Ovary (tissue), 9 donors: Measurements from ENCODE around the gene NSF. TPM values are rescaled to one million over a fixed set of nuclear protein-coding genes. Genes with fewer than 3 reads are reported as not detected.

Source experiments
- DNase-seq, 5 donors: peaks; one replicate each; pipeline ENCODE4 v3.0.0-alpha.2; 2019 to 2020
- H3K27ac ChIP-seq, 2 donors: fragments of 200-600 bp; one replicate each; pipeline versions ENCODE4 v1.5.1 to v1.8.0; 2019 to 2022
- H3K27me3 ChIP-seq: fragments of 200-600 bp; one replicate; pipeline ENCODE4 v1.8.0; 2022
- H3K36me3 ChIP-seq: fragments of 200-600 bp; sonication (generic); one replicate; pipeline ENCODE4 v1.5.1; 2019
- H3K4me1 ChIP-seq: one replicate; pipeline ENCODE4 v1.8.1; 2013; ENCODE audit warnings: mild to moderate bottlenecking, moderate library complexity; ENCODE audit not compliant: insufficient read depth
- H3K4me3 ChIP-seq: fragments of 200-600 bp; sonication (generic); one replicate; pipeline ENCODE4 v1.5.1; 2017
- H3K9me3 ChIP-seq, 2 donors: fragments of 200-600 bp in 1 of 2; sonication (generic) in 1 of 2; one replicate each; pipeline versions ENCODE4 v1.5.1 to v1.8.1; 2013 to 2019; ENCODE audit warnings: mild to moderate bottlenecking in 1 of 2, moderate library complexity in 1 of 2
- EP300 ChIP-seq: sonication (generic); formaldehyde crosslinking; IDR thresholded peaks from one replicate; pipeline ENCODE4 v1.6.1; 2017; ENCODE audit warnings: antibody characterized with exemption
- POLR2A ChIP-seq: fragments of 450-650 bp; IDR thresholded peaks from one replicate; pipeline ENCODE4 v1.6.1; 2017; ENCODE audit warnings: antibody characterized with exemption, mild to moderate bottlenecking, moderate library complexity
- WGBS, 3 donors: extraction: QIAGEN DNeasy Blood & Tissue Kit in 1 of 3; methylation state at CpG; one replicate each; pipeline versions ENCODE4 v1.1.5 to v1.1.7; 2013 to 2017; 5-methylcytosine and 5-hydroxymethylcytosine counted together
- intact Hi-C, 4 donors: fragments of 100-400 bp; cut with DNase I; formaldehyde crosslinking; loops; one replicate each; pipeline versions ENCODE4 v1.11.0 to v1.15.1; 2022 to 2023
- polyA plus RNA-seq, 2 donors: library from polyadenylated mRNA; stranded (reverse); fragments of 200-250 nt in 1 of 2; fragments of 350-450 nt in 1 of 2; fragmentation: Illumina TruSeq in 1 of 2; extraction: RNeasy Lipid Tissue Mini Kit (QIAGEN cat#74804) in 1 of 2; gene quantifications; one replicate each; pipeline ENCODE4 v1.2.3, GENCODE V29; 2013 to 2014
- total RNA-seq, 7 donors: library from RNA; depleted of rRNA in 2 of 7; stranded (reverse); fragments of >200 nt in 2 of 7; fragmentation: NEBNext Ultra II Directional in 3 of 7; extraction: Animal tissue kit (Norgen Biotek cat#: 25700) in 3 of 7; gene quantifications; one replicate each; pipeline versions ENCODE4 v1.1.0 to v1.2.4, GENCODE V29; 2016 to 2023
- TF ChIP-seq, protein P1 (sequence below), 3 donors: fragments of 450-650 bp in 2 of 3; fragments of 200-600 bp in 1 of 3; IDR thresholded peaks; one replicate each; pipeline versions ENCODE4 v1.5.1 to v1.8.0; 2016 to 2022; ENCODE audit warnings: antibody characterized with exemption in 3 of 3, mild to moderate bottlenecking in 1 of 3
- donor health status: DM: no; HTN: no; CAD: no; lungs with moderate emphysema.
- donor health status: DM: no; HTN: no; CAD: no.
- donor health status: Bipolar disorder and iron deficiency.
- donor health status: DM: yes; HTN: yes; CAD: no.
- donor health status: DM: no; HTN: no; CAD: no.
- donor health status: DM: yes; HTN: yes; CAD: no.

NSF gene
- total and polyA plus RNA-seq, 9 donors: 6.6 to 33.3 (median 19.6) TPM

- no peak overlapping the region for H3K27ac ChIP-seq
- no peaks in the 10 kb centered on the region for H3K9me3 ChIP-seq
- intact Hi-C loops: no loop called here
- no peaks in the 10 kb centered on the region for H3K27me3 ChIP-seq
- TF ChIP-seq POLR2A (no peak), EP300 (no peak)
- TF ChIP-seq, protein P1, sequence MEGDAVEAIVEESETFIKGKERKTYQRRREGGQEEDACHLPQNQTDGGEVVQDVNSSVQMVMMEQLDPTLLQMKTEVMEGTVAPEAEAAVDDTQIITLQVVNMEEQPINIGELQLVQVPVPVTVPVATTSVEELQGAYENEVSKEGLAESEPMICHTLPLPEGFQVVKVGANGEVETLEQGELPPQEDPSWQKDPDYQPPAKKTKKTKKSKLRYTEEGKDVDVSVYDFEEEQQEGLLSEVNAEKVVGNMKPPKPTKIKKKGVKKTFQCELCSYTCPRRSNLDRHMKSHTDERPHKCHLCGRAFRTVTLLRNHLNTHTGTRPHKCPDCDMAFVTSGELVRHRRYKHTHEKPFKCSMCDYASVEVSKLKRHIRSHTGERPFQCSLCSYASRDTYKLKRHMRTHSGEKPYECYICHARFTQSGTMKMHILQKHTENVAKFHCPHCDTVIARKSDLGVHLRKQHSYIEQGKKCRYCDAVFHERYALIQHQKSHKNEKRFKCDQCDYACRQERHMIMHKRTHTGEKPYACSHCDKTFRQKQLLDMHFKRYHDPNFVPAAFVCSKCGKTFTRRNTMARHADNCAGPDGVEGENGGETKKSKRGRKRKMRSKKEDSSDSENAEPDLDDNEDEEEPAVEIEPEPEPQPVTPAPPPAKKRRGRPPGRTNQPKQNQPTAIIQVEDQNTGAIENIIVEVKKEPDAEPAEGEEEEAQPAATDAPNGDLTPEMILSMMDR (IDR thresholded peaks at IDR 0.05): no peak
- 73 to 90% (median 89%) methylated on average over 1 of the region's 1 CpG for WGBS, 3 donors
- no peak overlapping the region for H3K4me3 ChIP-seq
- H3K4me1 ChIP-seq: no peaks in the 10 kb centered on the region
- no peak for DNase-seq
- H3K36me3 ChIP-seq: no peaks in the 10 kb centered on the region
Measured at GRCh38 chr17:46732160-46732559, 141.7 kb downstream of the NSF start.

DNA sequence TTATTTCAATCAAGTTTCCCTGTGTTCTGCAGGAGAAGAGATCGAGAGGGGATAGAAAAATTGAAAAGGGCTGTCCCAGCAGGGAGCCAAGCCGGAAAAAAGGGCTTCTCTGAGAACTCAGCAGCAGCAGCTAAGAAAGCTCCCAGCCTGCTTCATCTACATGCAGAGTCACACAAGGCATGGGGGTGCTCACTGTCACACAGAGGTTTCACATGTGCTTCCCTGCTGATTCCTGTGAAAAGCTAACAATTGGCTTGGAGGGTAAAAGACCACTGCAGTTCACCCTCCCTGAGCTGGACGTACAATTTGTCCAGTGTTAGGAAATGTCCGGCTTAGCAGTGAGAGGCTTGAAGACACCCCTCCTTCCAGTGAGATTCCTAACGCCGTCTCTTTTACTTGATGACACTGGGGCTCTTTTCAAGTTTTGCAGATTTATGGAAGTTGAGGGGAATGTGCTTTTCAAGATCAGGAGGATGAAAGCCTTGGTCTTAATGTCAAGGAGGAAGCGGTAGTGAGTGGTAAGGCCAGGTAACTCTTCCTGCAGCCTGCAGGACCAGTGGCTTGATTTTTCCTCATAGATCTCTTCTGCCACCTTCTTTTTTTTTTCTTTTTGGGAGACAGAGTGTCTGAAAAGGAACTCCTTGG is 142.4 kb downstream of the NSF start:
- 68 to 78% (median 77%) methylated on average over 7 of the region's 7 CpGs for WGBS, 3 donors
- intact Hi-C loops: no loop called here
- no peak for TF ChIP-seq EP300
- TF ChIP-seq POLR2A: no peak
- TF ChIP-seq, protein P1 (IDR thresholded peaks at IDR 0.05): no peak
- Histone ChIP-seq H3K27ac (no peak overlapping the region), H3K4me3 (no peak overlapping the region), H3K27me3 (no peaks in the 10 kb centered on the region), H3K9me3 (no peaks in the 10 kb centered on the region), H3K4me1 (no peaks in the 10 kb centered on the region), H3K36me3 (no peaks in the 10 kb centered on the region)
- DNase-seq: no peak

DNA sequence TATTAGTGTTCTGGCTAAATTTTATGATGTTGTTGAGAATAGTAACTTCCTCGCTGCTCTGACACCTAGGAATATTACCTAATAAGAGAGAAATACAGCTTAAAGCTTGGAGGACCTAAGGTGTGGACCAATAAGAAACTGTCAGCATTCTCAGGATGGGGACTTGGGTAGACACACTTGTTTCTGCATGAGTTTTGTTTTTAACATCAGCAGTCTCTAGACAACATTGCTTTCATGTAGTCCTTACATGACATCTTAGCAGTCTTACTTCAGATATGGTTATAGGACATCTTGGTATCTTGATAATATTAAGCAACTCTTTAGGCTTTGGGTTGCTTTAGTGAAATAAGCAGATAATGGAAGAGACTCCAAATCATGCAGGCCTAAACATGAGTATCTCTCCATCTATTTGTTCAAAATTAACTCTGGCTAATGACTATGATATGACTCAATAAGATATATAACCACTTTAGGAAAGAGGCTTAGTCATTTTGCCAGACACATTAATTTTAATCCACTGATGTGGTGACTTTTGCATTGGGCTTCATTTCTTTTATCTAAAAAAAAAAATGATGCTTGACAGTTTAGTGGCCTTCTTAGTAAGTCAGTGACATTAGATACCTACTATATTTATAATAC is 143.5 kb downstream of the NSF start:
- DNase-seq: no peak

DNA sequence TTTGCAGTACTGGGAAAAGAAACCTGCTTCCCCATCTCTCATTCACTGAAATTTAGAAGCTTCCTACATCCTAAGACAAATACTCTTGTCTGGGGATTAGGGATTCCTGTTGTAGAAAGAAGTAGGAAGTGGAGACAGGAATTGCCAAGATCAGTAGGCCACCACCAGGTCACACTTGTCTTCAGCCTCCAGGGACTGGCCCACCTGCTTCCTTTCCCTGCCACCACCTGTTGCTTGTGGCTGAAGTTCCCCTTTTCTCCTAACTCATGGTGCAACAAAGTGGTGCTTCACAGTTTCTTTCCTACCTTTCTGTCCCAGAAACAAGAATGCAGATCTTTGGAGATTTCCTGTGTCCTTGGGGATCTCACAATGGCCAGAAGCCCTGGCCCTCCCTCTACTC is 145.6 kb downstream of the NSF start:
- Histone ChIP-seq H3K9me3 (no peaks in the 10 kb centered on the region), H3K4me3 (no peak overlapping the region), H3K36me3 (no peaks in the 10 kb centered on the region), H3K27me3 (no peaks in the 10 kb centered on the region), H3K27ac (no peak overlapping the region), H3K4me1 (no peaks in the 10 kb centered on the region)
- TF ChIP-seq EP300: no peak
- intact Hi-C loops: no loop called here
- no peak for DNase-seq

More for the DNA sequence above, 143.5 kb downstream of the NSF start:
- no peak overlapping the region for H3K4me3 ChIP-seq
- no peaks in the 10 kb centered on the region for H3K4me1 ChIP-seq
- no peaks in the 10 kb centered on the region for H3K36me3 ChIP-seq
- TF ChIP-seq EP300 (no peak), POLR2A (no peak)
- TF ChIP-seq, protein P1 (IDR thresholded peaks at IDR 0.05): no peak
- no peaks in the 10 kb centered on the region for H3K27me3 ChIP-seq
- H3K9me3 ChIP-seq: no peaks in the 10 kb centered on the region
- intact Hi-C loops: no loop called here
- H3K27ac ChIP-seq: no peak overlapping the region
- WGBS, 3 donors: 92 to 100% (median 95%) methylated on average over 1 of the region's 1 CpG

GRCh38 chr17:46737326-46737725 is 146.9 kb downstream of the NSF start:
- 87 to 90% (median 88%) methylated on average over 4 of the region's 4 CpGs for WGBS, 3 donors
- Histone ChIP-seq H3K27ac (no peak overlapping the region), H3K36me3 (no peaks in the 10 kb centered on the region), H3K27me3 (no peaks in the 10 kb centered on the region), H3K4me3 (no peak overlapping the region), H3K4me1 (no peaks in the 10 kb centered on the region), H3K9me3 (no peaks in the 10 kb centered on the region)
- DNase-seq: no peak
- no peak for TF ChIP-seq EP300
- TF ChIP-seq POLR2A: no peak
- TF ChIP-seq, protein P1 (IDR thresholded peaks at IDR 0.05): no peak
- intact Hi-C loops: no loop called here
